ENCODE data around the gene STRA8.
"Not testable (repeated sequence)": the region's sequence is repeated elsewhere in the genome, so short reads cannot be mapped to it uniquely, and the experiment has no call there.

The STRA8 gene

DNA sequence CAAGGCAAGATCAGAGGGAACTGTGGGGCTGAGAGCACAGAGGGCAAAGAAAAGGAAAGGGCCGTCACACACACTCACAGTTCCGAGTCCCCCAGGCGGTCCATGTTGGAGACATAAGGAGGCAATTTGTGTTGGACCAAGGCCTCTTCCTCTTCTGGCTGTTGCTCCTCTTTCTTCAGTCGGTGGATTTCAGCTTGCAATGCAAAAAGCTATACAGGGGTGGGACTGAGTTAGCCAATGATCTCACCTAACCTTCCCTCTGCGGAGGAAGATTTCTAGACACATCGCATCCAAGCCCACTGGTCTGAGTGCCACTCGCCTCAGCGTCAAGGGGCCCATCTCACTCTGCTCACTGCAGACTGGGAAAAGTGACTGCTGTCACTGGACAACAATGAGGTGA lies 27.8 kb upstream of the STRA8 start:
- no peak for DNase-seq

DNA sequence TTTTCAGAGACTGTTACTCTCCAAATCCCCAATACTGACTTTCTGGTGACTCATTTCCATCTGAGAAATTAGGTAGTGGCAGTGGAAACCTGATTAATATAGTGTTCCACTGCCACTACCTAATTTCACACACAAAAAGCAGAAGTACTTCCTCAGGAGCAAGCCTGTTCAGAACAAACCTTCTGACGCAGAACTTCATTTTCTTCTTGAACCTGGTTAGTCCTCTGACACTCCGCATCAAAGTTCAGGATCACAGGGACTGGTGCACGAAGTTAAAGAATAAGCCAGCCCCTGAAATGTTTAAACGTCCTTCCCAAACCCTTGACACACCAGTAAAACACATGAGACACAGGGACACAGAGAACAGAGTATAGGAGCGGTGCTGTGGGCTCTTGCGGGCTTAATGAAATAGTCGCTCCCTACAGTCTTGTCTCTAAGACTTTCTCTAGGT lies 26.7 kb upstream of the STRA8 start:
- DNase-seq: no peak

DNA sequence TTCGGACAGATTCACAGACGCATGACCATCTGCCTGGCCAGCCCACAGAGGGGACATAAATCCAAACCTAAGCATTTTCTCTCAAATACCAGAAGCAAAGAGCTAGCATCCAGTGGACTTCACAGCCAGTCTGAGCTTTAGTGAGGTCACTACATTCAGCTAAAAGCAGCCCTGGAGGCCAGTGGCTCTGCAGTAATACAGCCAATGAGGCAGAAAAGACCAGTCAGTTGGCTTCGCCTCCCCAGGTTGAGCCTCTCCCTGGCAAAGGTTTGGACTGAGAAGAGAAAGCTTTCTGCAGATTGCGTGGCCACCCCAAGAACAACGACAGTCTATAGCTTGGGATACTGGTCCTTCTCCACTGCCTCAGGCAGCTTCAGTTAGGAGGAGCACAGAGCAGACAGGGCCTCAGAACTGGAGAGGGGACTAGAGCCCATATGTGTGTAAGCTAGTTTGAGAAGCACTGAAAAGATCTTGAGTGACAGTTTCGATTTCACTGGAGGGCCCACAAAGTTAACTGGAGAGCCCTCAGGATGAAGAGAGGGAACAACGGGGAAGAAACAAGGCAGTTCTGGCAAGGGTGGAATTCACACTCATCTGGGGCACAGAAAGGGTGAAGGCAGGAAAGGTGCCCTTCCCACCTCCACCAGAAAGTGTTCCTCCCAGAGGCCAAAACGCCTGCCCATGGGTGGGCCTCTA lies 26.1 kb upstream of the STRA8 start:
- DNase-seq: no peak

DNA sequence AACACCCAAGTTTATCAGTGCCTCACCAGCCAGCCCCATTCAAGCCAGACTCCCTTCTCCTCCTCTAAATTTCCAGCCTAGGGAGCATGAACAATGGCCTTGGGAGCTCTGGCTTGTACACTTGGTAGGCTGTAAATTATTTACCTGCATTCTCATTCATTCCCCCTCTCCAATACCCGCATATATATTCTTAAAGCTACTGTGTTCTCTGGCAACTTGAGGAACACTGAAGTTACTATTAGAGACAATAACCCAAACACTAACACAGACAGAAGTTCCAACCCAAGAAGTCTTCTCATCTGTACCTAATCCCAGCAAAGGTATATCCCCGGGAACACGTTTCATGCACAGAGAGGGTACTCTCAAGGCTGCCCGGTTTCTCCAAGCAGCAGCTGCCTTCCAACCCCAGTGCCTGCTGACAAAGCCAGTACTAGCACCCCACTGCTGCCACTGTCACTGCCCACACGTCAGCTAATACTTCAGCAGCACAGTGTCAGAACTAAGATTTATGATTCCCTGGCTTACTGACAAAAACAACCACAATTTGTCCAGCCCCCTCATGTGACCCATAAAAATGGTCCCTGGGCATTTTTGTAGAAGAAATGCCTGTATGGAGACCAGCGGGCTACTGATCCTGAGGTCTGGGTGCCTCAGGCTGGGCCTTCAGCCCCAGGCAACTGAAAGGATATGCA lies 25.4 kb upstream of the STRA8 start:
- DNase-seq: no peak

DNA sequence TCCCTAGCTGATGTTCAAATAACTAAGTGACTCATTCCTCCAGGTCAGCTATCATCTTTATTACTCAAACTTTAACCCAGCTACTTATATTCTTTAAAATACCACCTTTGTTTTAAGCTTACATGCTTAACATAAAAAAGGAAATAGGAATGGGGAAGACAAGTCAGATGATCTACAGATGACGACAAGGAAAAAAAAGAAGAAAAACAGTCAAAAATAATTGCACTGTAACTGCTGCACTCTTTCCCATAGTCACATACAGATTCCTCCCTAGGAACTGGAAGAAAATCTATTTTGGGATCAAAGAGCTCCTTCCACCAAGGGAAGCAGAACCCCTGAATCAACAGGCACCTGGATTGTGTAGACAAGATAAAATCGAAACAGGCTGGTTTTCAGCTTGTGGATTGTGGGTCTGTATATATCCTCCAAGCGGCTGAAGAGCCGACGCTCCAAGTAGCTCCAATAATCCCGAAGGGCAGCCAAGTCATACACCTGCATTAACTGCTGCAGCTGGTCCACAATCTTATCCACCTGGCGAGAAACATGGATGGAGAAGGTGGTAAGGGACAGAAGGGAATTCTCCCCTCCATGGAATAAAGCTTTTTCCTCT lies 24.3 kb upstream of the STRA8 start:
- no peak for DNase-seq

DNA sequence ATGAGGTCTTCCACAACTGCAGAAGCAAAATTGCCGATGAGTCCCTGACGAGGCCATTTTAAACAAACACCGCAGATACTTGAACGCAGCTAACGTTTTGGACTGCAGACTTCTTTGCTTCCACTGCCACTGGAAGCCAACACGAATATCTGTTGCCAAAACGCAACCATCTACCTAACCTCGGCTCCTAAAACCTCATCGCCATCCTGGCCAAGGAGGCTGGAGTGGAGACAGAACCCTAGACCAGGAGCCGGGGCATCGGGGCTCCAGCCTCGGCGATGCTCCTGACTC lies 22.8 kb upstream of the STRA8 start:
- DNase-seq: no peak

DNA sequence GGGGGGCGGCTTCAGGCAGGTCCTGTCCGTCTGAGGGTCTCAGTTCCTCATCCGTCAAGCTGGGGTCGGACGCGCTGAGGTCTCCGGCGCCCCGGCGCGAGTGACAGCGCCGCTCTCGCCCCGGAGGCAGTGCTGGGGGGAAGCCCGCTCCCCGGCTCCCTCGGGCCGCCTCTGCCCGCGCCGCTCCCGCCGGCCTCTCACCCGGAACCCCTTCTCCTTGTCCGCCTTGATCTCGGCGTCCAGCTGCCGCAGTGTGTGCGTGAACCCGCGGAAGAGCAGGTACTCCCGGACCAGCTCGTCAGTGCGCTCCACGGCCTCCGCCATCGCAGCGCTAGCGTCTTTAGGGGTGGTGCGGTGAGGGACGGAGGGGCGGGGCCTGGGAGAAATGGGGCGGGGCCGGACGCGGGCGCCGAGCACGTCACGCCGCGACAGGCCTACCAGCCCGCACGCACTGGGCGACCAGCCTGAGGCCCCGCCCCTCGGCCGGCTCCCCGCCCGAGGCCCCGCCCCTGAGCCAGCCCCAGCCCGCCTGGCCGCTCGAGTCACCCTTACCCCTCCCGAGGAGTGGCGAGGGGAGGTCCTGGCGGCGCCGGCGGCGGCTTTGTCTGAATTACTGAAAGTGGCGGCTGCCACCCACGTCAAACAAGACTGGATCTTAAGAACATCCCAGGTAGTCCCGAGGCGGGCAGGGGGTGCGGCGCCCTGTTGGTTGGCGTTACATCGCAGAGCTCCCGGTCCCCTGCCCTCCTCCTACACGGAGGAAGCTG lies 22.3 kb upstream of the STRA8 start, which contains the start of gene WDR91:
TSS of gene WDR91 (minus strand) at position 348 of the 767 bp plus-strand sequence. CDS start at position 324, 24 bp downstream.
- DNase-seq: peak; percentile 82 to 85

DNA sequence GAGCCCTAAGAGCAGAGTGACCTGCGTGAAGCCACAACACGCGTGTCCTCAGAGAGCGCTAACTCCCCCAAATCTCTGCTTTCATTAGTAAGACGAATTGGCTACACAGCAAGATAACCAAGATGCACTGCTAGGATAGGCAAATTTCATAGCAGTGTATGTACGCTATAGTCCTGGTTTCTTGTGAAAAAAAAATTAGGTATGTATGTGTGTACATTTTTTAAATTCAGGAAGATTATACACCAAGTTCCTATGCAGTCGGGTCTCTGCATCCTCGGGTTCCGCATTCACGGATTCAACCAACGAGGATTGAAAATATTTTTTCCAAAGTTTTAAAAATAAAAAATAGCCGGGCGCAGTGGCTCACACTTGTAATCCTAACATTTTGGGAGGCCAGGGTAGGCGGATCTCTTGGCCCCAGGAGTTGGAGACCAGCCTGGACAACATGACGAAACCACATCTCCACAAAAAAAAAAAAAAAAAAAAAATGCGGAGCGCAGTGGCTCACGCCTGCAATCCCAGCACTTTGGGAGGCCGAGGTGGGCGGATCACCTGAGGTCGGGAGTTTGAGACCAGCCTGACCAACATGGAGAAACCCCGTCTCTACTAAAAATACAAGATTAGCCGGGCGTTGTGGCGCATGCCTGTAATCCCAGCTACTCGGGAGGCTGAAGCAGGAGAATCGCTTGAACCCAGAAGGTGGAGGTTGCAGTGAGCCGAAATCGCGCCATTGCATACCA lies 21.5 kb upstream of the STRA8 start:
- not testable (repeated sequence) for DNase-seq

DNA sequence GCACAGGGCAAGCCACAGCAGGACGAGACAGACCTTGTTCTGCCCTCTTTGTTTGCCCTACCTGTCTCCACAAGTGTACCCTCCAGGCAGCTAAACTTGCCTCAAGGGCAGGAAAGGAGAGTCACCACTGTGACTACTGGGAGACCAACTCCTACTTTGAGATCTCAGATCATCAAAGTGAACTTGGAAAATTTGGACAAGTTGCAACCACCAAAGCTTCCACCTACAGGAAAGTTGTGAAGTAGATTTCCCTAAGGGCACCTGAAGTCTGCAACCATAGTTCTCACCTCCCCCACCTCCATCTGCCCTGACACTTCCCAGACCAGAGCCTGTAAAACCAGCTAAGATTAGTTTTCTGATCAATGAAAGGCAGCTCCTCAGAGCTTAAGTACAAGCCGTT lies 19.8 kb upstream of the STRA8 start:
- DNase-seq: no peak

DNA sequence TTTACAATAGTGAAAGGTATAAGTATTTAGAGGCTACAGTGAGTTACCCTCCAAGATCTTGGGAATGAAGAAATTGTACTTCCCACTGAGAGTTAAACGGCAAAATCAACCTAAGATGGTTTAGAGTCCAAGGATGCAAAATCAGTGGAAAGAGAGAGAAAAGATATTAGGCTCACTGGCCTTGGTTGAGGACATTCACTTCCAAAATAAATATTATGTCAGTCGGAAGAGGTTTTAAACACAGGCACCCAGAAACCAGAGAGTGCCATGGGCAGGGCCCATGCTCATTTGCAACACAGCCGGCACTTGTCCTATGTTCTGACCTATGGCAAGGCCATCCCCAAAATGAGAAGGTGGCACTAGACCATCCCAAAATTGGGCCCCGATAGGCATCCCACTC lies 18.5 kb upstream of the STRA8 start:
- DNase-seq: no peak

DNA sequence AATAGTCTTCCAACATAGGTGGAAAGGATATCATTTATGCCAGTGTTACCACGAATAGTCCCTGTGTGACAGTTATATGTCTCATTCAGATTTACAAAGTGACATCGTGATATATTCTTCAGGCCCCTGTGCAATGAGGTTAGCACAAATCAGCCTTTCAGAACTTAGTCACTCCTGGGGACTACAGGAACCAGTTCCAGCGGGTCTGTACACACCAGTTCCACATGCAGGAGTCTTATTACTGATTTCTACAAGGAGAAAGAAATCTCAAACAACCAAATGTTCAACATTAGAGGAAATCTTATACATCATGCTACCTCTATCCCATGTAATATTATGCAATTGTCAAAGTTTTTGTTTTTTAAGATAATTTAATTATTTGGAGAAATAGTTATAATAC lies 17.9 kb upstream of the STRA8 start:
- DNase-seq: no peak

DNA sequence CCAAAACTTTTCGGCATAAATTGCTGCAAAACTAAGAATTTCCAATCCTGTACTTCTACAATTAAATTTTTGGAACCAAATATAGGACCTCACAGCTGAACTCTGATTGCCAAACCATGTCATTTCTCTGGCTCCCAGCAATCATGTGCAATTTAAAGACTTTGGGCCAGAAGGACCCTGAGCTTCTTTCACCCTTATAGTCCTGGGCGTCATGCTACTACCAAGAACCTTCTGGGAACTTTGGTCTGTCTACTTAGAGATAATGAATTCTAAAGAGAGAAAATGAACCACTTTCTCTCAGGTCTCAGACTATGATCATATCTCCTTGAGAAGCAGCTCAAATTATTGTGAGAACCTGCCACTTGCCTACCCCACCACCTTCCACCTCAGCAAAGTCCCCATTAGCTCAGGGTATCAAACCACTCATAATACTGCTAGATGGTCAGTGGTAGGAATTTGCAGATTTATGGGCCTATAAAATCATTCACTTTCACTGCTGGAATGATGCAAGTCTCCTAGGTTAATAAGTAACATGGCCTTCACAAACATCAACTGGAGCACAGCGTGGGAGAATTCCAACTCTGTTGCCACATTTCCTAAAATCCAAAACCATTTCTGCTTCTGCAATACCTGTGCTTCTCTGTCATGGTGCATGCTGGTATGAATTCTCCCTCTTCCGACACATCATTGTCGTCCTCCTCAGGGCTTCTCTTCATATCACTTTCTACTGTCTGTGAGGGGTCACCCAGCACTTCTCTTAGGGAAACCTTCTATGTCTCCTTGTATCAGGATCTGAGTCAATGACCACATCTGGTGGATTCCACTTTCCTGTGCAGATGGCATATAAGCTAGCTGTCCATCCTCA lies 15.8 kb upstream of the STRA8 start:
- DNase-seq: no peak

DNA sequence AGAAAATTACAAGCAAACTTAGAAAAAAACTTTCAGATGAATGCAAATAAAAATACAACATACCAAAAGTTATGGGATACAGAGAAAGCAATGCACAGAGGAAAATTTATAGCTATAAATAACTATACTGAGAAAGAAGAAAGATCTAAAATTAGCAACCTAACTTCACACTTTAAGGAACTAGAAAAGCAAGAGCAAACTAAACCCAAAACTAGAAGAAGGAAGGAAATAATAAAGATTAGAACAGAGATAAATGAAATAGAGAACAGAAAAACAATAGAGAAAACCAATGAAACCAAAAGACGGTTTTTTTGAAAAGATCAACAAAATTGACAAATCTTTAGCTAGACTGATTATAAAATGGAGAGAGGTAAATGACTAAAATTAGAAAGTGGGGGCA lies 9.6 kb upstream of the STRA8 start:
- no peak for DNase-seq

DNA sequence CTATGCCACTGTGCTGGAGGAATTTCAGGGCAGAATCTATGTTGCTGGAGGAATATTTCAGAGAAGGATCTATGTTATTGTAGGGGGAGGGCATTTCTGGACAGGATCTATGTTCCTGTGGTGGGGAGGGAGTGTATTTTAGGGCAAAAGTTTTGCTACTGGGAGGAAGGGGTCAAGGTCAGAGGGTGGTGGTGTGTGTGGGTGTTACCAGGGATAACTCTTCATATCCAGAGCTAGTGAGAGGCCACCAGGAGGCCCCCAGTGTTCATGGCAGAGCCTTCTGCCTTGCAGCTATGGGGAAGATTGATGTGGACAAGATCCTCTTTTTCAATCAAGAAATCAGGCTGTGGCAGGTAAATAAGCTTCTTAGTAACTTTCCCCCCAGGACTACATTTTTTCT lies 2.0 kb upstream of the STRA8 start:
- no peak for DNase-seq

DNA sequence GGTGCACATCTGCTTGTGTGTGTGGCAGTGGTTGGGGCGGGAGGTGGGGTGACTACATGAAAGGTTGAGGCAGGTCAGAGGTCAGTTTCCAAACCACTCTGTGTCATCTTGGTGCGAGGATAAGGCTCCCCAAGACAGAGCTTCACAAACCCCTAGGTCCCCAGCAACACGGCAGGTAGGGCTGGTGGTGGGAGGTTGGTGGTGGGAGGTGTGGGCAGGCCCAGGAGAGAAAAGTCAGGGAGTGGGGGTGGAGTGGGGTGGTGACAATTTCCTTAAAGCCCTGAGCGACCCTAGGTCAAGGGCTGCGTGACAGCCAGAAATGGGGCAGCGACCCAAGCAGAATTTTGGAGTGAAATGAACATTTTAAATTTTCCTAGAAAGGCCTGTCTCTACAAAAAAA lies 1.6 kb upstream of the STRA8 start:
- DNase-seq: no peak

DNA sequence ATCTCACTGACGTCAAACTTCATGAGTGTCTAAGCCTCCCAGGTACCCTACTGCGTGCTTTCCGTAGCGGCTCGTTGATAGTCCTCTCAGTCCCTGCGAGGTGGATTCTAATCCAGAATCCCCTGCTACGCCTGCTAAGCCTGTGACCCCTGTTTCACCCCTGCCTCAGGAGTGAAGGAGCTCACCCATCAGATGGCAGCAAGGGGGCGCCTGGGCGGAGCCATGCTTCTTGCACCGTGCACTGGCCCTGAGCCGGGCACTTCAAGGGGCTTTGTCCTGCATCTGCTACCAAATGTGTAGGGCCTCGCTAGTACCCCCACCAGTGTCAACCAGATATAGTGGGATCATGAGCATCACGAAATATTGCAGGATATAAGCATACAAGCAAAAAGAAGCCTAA lies 918 bp upstream of the STRA8 start:
- DNase-seq: no peak

DNA sequence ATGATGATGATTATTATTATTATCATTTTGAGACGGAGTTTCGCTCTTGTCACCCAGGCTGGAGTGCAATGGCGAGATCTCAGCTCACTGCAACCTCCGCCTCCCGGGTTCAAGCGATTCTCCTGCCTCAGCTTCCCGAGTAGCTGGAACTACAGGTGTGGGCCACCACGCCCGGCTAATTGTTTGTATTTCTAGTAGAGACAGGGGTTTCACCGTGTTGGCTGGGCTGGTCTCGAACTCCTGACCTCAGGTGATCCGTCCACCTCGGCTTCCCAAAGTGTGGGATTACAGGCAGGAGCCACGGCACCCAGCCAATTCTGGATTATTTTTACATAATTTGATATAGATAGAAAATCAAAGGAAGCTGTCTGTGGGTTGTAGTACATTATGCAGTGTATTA lies 457 bp downstream of the STRA8 start:
- not testable (repeated sequence) for DNase-seq

DNA sequence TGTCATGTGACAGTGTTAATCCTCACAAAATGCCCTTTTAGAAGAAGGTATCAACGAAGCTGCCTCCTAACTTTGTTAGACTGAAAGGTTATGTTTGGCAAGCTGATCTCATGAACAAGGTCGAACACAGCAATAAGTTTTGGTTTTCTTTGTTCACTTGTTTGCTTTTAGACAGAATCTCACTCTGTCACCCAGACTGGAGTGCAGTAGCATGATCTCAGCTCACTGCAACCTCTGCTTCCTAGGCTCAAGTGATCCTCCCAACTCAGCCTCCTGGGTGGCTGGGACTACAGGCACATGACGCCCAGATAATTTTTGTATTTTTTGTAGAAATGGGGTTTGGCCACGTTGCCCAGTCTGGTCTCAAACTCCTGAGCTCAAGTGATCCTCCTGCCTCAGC lies 1.1 kb downstream of the STRA8 start:
- no peak for DNase-seq

DNA sequence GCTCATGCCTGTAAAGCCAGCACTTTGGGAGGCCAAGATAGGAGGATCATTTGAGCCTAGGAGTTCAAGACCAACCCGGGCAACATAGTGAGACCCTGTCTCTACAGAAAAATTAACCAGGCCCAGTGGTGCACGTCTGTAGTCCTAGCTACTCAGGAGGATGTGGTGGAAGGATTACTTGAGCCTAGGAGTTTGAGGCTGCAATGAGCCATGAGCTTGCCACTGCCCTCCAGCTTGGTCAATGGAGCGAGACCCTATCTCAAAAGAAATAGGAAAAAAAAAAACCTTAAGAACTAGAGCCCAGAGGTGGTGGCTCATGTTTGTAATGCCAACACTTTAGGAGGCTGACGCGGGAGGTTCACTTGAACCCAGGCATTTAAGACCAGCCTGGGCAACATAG lies 2.2 kb downstream of the STRA8 start:
- no peak for DNase-seq

DNA sequence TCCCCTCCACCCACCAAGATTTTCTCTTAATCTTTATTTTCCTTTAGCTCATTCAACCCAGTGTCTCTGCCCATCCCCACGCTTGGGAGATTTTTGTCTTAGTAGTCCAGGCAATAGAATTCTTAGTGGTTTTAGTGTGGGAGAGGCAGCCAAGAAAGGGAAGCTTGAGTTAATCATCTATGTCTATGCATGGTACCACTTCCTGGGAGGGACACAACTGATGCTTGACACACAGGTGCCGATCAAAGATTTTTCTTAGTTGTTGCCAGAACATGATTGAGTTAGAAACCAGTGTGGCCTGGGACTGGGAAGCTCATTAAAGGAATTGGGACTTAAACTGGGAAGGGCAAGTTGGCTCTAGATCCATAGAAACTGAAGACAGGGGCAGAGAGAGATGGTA lies 3.1 kb downstream of the STRA8 start:
- no peak for DNase-seq

DNA sequence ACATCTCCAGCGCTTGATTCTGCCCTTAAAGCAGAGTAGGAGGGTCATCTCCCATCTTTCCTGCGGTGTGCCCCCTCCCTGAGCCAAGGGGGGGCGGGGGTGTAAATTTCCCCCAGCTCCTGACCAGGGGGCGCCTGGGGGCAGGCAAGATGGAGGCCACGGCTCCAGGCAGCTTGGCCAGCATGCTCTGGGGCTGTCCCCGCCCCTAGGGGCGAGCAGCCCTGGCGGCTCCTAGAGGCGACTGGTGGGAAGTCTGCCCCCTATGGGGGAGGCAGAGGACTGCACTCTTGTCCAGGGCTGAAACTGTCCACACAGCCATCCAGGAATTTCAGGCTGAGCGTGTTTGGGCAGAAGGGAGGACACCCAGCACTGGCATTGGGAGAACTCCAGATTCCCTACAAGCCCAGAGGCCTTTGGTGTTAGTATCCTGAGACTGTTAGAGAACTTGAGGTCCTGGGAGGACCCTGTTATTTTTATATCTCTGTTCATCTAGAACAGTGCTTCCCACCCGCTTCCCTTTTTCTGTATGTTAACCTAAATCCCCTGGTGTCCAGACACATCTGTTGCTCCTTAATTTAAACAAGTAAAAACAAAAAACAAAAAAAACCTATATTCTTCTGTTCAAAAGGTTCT lies 4.6 kb downstream of the STRA8 start:
- no peak for DNase-seq

DNA sequence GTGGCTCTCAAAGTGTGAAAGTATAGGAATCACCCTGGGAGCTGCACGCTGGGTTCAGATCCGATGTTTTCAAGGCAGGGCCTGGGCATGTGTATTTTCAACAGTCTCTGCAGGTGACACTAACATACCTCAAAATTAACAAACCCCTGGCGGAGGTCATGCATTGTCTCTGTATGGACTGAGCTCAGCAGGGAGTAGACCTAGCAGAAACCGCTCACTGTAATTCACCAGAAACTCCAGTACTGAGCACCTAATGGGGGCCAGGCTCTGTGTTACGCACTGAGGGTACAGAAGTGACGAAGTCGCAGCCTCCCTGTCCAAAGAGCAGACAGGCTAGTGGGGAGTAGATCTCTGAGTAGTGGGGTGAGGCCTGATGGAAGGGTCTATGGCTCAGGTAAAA lies 5.6 kb downstream of the STRA8 start:
- no peak for DNase-seq

All from SHP77 (cell line).